GM21390 (cell line): ENCODE results near the gene MGAT4A.
"Not testable (repeated sequence)": the region's sequence is repeated elsewhere in the genome, so short reads cannot be mapped to it uniquely, and the experiment has no call there.

Source experiments
- ATAC-seq: cut with Tn5 transposase; IDR thresholded peaks from one replicate; pipeline ENCODE4 v1.9.1; 2021; ENCODE audit not compliant: unreplicated experiment

MGAT4A gene

DNA sequence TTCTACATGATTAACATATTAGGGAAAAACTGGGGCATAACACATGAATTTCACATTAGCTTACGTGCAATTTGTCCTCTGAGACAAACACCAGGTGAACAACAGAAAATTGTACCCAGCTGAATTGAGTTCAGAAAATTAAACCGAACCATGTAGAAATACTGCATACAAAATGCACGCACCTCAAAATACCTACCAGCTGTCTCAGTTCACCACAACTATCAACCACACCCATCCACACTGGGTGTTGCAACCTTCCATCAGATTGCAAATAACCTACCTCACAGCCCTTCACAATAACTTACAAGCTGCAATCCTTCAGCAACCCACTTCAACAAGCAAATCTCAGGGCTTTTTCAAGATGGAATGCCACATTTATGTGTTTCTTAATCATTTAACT is 66.6 kb downstream of the MGAT4A start:
- ATAC-seq: no peak

DNA sequence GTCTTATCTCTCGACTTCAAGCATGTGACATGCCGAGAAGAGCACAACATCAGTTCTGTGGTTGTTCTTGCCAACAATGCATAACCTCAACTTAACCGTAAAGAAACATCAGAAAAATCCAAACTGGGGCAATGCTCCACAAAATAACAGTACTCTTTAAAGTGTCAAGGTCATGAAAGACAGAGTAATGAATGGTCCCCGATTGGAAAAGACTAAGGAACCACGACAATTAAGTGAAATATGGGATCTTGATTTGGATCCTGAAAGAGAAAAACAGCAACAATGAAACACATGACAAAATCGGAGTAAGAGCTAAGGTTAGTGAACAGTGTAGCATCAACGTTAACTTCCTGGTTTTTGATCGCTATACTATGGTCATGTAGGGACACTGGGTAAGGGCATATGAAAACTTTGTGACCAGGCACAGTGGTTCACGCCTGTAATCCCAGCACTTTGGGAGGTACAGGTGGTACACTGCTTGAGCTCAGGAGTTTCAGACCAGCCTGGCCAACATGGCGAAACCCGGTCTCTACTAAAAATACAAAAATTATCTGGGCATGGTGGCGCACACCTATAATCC is 67.3 kb downstream of the MGAT4A start:
- no peak for ATAC-seq

DNA sequence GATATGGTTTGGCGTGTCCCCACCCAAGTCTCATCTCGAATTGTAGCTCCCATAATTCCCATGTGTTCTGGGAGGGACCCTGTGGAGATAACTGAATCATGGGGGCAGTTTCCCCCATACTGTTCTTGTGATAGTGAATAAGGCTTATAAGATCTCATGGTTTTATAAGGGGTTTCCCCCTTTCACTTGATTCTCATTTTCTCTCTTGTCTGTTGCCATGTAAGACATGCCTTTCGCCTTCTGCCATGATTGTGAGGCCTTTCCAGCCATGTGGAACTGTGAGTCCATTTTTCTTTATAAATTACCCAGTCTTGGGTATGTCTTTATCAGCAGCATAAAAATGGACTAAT is 71.5 kb downstream of the MGAT4A start:
- ATAC-seq: not testable (repeated sequence)

DNA sequence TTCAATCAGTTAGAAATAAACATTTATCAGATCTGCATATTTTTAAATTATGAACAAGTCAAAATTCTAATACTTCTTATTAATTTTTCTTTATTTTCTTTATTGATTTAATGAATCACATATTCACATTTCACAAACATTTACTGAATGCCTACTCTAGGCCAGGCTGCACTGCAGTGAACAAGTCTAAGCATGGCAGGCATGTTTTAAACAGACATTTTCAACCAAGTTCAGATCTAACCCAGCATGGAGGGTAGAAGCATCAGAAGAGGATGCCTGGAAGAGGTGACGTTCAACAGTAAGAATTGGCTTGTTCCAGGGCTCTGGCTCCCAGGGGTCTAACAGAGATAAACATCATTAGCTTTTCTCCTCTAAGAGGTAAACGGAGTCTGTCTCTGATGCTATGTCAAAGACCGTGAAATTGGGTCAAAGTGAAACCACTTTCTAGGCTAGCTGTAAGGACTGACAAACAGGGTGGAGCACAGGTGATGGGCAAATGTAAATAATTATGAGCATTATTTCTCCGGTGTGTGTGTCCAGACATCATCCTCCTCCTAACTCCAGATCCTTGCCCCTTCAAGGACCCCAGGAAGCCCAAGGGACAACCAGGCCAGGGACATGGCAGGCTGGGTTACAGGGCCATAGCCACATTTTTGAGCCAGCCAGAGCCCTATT is 72.0 kb downstream of the MGAT4A start:
- no peak for ATAC-seq

DNA sequence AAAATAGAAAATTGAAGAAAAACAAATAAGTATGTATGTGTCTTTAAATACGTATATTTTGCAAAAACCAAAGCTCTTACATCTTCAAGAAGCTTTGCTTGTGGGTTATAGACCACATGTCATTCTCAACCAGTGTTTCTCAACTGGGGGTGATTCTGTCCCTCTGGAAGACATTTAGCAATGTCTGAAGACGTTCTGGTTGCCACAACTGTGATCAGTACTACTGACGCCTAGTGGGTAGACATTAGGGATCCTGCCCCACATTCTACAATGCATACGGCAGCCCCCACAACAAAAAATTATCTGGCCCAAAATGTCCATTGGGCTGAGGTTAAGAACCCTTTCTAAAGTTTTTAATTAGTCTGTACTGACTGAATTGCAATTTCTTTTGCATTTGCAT is 74.1 kb downstream of the MGAT4A start:
- no peak for ATAC-seq

DNA sequence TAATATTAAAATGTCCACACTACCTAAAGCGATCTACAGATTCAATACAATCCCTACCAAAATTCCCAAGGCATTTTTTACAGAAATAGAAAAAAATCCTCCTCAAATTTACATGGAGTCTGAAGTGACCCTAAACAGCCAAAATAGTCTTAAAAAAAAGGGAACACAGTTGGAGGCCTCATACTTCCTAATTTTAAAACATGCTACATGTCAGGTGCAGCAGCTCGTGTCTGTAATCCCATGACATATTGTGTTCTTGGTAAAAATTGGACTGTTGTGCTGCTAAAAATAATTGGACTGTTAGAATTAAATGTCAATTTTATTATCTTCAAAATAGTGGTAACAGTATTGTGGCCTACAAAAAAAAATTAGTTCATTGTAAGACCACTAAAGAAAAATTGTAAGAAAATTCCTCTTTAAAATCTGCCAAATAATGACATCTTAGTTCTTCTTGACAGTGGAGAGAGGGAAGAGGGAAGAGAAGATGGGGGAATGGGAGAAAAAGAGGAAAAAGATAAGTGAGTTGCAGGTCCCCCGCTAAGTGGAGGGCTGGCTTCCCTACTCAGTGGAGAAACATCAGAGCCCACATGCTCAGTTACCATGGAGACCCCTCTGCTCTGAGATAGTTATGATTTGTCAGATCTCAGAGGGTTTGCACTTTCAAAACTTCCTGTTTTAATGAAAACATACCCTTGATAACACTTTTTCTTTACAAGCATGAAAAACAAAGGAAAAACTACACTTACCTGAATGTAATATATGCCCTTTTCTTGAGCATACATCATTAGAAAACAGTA is 76.0 kb downstream of the MGAT4A start:
- no peak for ATAC-seq

DNA sequence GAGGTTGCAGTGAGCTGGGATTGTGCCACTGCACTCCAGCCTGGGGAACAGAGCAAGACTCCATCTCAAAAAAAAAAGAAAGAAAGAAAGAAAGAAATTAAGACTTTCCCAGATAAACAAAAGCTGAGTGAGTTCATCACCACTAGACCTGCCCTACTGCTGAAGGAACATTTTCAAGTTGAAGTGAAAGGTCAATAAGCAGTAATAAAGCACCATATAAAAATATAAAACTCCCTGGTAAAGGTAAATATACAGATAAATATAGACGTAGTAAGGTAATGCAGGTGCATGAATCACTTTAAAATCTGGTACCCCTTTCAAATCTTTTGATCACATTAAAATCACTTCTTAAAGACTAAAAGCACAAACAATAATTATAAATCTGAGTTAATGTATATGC is 79.9 kb downstream of the MGAT4A start:
- ATAC-seq: no peak

DNA sequence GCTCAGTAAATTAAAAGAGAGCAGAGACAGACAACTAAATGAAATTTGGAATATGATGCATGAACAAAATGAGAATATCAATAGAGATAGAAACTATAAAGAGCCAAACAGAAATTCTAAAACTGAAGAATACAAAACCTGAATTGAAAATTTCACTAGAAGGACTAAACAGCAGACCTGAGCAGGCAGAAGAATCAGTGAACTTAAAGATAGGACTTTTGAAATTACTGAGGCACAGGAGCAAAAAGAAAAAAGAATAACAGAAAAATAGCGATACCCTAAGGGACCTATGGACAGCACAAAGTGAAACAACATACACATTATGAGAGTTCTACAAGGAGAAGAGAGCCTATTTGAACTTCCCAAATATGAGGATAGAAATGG is 80.9 kb downstream of the MGAT4A start:
- no peak for ATAC-seq

DNA sequence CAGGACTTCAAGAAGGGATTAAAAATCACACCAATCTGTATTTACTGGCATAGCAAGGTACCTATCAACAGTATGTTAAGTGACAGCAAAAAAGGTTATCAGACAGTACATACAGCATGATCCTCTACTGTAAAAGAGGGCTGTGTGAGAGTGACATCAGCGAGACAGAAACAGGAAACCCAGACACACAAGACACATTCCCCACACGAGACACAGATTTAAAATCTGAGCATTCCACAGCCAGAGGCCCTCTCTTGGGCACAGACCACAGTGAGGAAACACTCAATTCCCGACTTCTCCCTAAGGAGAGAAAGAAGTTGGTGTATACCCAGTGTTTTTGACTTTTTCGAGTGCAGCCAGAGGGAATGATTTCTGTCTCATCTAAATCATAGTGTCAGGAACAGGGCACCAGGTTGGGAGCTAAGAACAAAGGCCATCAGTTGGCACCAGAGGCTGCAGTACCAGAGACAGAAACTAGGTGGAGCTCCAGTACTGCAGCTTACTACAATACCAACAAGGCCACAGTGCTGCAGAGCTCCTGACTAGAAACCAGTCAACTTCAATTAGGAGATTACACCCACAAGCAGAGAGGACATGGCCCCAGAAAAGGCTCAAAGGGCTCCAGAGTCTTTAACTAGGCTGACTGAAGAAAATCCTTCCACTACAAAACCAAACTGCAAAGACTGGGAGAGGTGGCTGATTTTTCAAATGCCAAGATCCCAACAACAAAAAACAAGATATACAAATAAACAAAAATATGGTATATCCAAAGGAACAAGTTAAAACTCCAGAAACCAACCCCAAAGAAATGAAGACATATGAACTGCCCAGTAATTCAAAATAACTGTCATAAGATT is 81.6 kb downstream of the MGAT4A start:
- peak; percentile 73 for ATAC-seq

DNA sequence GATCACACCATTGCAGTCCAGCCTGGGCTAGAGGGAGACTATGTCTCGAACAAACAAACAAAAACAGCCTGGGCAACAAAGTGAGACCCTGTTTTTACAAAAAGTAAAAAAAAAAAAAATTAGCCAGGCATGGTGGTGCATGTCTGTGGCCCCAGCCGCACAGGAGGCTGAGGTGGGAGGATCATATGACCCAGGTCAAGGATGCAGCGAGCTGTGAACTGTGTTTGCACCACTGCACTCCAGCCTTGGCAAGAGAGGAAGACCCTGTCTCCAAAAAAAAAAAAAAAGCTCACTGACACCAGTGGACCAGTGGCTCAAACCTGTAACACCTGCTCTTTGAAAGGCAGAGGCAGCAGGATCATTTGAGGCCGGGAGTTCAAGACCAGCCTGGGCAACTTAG is 82.5 kb downstream of the MGAT4A start:
- no peak for ATAC-seq

DNA sequence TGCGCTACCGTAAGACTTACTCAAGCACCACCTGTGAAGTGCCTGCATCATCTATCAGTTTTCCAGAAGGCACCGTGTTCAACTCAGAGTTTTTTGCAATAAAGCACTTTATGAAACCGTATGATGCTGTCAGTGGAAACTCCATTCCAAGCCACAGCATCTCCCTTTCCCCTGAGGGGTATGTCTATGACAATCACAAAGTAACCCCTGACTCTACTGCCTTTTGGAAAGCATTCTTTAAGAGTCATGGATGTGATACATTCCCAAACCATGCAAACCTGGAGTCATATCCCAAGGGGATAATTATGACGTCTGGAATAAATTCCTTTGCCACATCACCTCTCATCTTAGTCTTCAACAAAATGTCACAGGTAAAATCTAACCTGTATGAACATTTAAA is 83.3 kb downstream of the MGAT4A start:
- ATAC-seq: no peak

DNA sequence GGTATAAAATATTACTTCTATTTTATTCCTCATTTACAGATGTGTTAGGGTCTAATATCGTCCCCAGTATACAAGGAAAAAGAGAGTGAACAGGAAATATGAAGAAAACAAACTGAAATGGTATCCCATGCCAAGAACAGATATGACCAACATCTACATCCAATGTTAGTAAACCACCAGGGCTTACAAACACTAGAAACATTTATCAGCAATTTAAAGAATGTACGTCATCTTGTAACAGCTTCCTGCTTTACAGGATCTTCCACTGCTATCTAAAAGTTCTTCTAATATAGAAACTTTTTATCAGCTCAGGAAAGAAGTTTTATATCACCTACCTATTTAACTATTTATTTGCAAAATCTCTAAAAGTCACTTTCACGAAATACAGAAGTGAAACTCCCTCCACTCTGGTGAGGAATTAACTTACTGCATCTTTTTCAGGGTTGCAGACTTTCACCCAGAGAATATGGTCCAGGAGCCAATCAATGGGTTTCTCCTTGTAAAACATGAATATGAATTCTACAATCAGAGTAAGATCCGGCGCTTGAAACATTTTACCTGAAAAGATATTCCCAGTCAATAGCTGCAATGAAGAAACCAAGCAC is 87.3 kb downstream of the MGAT4A start:
- no peak for ATAC-seq

DNA sequence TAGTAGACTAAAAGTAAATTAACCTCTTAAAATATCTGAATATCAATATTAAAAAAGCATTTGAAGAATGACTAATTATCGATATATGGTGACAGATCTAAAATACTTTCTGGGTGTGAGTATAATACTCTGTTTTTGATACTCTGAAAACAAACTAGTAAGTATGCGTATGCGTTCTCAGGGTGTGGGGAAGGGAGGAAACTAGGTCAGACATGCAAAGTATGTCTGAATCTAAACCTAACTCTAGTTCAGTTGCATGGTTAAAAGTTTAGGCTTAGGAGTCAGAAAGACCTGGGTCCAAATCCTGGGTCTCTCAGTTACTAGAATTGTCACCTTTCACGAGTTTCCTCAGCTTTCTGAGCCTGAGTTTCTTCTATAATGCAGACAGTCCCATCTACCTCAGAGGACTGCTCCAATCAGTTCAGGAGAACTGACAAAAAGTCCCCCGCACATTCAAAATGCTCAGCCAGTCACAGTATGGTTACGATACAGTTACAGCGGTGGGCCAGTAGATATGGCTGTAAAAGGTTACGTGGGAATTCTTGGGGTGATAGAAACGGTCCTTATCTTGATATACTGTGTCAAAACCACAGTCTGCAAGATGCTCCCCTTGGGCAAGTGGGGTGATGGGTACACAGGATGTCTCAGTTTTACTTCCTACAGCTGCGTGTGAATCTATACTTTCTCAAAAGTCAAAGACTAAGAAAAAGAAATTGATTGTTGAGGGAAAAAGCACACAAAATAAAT is 93.4 kb downstream of the MGAT4A start:
- peak; percentile 72 for ATAC-seq

DNA sequence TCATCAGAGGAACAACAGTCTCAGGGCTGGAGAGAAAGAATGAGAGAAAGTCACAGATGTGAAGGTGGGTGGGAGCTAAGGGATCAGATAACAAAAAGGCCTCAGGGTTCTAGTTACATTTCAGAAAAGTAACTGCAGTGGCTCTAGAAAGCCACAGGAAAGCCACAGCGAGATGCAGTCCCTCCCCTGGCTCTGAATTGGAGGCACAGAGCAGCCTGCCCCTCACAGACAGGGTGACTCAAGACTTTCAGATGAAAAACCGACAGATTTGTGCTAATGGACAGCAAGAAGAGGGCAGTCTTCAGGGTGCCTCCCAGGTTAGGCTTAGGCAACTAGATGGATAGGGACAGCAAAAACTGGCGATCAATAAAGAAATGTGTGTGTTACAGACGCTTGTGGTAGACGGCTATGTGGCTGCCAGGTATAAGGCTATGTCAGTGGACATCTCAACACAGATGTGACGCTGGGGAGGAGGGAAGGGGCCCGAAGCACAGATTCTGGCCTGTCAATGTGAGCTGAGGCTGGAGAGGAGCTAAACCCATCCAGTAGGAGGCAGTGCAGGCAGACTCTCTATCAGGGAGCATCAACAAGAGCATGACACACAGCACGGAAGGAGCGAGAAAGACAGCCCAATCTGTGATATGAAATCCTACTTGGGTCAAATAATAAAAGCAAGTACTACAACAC is 96.4 kb downstream of the MGAT4A start:
- ATAC-seq: no peak

DNA sequence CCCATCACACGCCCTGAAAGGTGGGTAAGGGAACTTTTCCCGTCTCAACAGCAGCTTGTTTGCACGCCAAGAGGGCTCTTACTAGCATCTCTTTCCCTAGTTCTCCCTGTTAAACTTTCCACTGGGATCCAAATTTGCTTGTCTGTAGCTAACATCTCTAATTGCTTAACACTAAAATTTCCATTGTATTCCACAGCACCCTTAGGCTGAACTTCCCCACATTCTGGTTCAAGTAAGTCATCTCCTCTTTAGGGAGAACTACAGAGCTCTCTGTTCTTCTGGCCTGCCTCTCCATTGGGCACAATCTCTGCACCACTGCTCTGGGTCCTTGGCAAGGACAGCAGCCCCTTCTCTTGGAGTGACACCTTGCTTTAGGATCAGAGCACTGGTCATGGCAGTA is 98.6 kb downstream of the MGAT4A start:
- no peak for ATAC-seq

DNA sequence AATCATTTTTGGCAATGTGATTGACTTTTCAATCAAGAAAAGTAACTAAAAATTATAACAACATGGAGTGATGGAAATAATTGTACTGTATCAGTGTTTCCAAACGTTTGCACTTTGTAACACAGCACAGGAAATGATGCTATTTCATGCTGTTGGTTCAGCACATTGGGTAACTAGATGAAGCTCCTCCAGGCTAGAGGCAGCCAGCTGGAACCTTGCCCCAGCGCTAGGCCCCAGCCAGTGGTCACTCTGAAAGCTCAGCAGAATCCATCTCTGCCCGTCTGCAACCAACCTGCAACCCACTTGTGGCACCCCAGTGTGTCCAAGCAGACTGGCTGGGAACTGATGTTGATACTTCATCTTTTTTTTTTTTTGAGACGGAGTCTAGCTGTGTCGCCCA is 107.3 kb downstream of the MGAT4A start:
- no peak for ATAC-seq

DNA sequence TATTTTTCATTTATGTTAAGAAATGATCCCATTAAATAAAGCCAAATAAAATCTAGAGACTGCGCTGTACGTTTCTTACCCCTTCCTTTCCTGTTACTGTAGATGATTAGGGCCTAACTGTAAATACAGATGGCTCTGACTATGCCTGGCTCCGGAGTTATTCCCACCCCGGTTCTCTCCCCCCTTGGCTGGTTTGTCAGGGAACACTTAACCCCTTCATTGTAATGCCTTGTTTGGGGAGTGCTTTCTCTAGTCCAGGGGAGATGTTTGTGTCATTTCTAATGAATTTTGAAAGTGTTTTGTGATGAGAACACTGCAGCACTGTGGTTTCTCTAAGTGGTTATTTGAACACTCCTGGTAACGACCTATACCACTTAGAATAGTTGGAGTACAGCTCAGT is 113.8 kb downstream of the MGAT4A start:
- ATAC-seq: no peak

DNA sequence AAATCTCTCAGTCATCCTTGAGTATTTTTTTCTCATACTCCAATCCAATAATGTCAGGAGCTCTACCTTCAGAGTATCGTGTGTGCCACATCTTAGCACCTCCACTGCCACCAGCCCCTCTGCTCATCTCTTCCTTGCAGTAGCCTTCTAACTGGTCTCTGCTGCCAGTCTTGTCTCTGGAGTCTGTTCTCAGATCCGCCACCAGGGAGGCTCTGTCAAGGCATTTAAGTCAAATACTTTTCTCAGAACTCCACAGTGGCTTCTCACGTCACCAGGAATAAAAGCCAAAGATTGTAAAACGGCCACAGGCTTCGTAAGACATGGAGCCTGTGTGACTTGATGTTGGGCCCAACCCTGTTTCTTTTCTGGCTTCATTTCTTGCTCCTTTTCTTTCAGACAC is 115.5 kb downstream of the MGAT4A start:
- ATAC-seq: no peak

DNA sequence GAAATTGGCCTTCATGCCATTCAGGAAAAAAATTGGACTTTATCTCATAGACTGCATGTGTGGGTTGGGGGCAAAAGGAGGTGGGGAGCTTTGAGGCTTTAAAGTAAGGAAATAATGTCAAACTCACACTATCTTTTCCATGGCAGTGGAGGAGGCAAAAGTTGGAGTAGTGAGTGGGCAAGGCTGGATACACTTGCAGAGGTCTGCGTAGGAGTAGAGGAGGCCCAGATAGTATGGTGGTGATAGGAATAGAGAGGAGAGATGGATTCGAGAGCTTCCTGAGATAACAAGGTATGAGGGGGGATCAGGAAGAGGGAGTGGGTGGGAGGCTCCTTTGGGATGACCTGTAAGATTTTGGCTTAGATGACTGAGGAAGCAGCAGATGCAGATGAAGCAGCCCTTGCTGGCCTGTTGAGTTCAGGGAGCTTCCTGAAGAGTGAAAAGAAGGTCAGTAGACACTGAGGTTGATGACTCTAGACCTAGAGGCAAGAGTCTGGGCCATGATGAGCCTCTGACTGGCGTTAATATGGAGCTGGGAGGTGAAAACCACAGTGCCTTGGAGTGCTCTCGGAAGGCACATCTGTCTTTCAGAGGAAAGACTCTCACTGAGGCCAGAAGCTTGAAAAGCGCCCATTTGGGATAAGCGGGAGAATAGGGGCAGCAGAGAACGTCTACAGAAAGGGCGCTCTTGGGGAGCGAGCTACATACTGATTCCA is 116.8 kb downstream of the MGAT4A start:
- no peak for ATAC-seq
